AG04449 (cell line): ENCODE measurements around the gene RELN.

Experiments
- CTCF ChIA-PET: fragments of 350-600 bp; formaldehyde crosslinking; extraction: SDS; loops from one replicate; lab custom pipeline; 2021; ENCODE audit warnings: antibody characterized with exemption; lab: Yijun Ruan, JAX
- POLR2A ChIA-PET: fragments of 400-600, 350-600 bp; formaldehyde crosslinking; extraction: SDS; loops from one replicate; lab custom pipeline; 2020; ENCODE audit warnings: antibody characterized with exemption, inconsistent platforms; lab: Yijun Ruan, JAX
- DNase-seq: peaks from one replicate; pipeline ENCODE4 v3.0.0-alpha.2; 2010; ENCODE audit warnings: low read depth, low spot score
- H3K4me3 ChIP-seq: 2 replicates; pipeline ENCODE4 v1.5.1; 2011; ENCODE audit warnings: low read depth, mild to moderate bottlenecking, control low read depth, low read length
- CTCF ChIP-seq: IDR thresholded peaks from one replicate; pipeline ENCODE4 v1.5.1; 2011; ENCODE audit warnings: mild to moderate bottlenecking, moderate library complexity, low read length, control low read depth, inconsistent platforms; ENCODE audit not compliant: insufficient read depth; ENCODE audit errors: missing control alignments

The RELN gene

GRCh38 chr7:103988468-103989199 is 824 bp downstream of the RELN start:
- peak overlapping the region; percentile 49 for H3K4me3 ChIP-seq
- ChIA-PET CTCF (no interaction called here), POLR2A (no interaction called here)
- no peak for DNase-seq
- TF ChIP-seq CTCF = no peak

- no peak overlapping the region for H3K4me3 ChIP-seq
- DNase-seq = no peak
- TF ChIP-seq CTCF = no peak
- POLR2A ChIA-PET = interaction anchor here (0.6 to 0.7 kb wide), 2 partner anchors 74 to 158 kb away, joined by 3 read pairs; no protein-coding TSS in a partner anchor
- CTCF ChIA-PET = no interaction called here
These were observed 2.0 kb downstream of the RELN start for GRCh38 chr7:103987451-103987850.

- H3K4me3 ChIP-seq = no peak overlapping the region
- TF ChIP-seq CTCF = no peak
- ChIA-PET CTCF (no interaction called here), POLR2A (no interaction called here)
- DNase-seq = no peak
These were observed 3.8 kb downstream of the RELN start for GRCh38 chr7:103985565-103986126.

GRCh38 chr7:103984050-103984449 is 5.4 kb downstream of the RELN start:
- no peak overlapping the region for H3K4me3 ChIP-seq
- ChIA-PET POLR2A (no interaction called here), CTCF (no interaction called here)
- TF ChIP-seq CTCF = no peak
- no peak for DNase-seq

GRCh38 chr7:103983201-103983977 is 6.1 kb downstream of the RELN start:
- no peak overlapping the region for H3K4me3 ChIP-seq
- no peak for DNase-seq
- TF ChIP-seq CTCF = no peak
- ChIA-PET CTCF (no interaction called here), POLR2A (no interaction called here)

- CTCF ChIA-PET = no interaction called here
These were observed 8.4 kb downstream of the RELN start for GRCh38 chr7:103981003-103981423.

More at GRCh38 chr7:103981003-103981423, 8.4 kb downstream of the RELN start:
- TF ChIP-seq CTCF = no peak
- DNase-seq = no peak
- POLR2A ChIA-PET = no interaction called here
- no peak overlapping the region for H3K4me3 ChIP-seq
